Transverse colon (tissue), 3 donors: ENCODE results near the gene CPT1A.

Source experiments
- CTCF ChIP-seq, 5 experiments: fragments of 200-600 bp in 3 of 5; fragments of 450-650 bp in 2 of 5; sonication (generic) in 3 of 5; IDR thresholded peaks; 1 replicate in 2 of 5; 2 replicates in 3 of 5; pipeline ENCODE4 v1.5.1; 2016 to 2017; ENCODE audit warnings: antibody characterized with exemption in 5 of 5, inconsistent platforms in 3 of 5, mild to moderate bottlenecking in 2 of 5, moderate library complexity in 1 of 5
- POLR2A ChIP-seq: fragments of 450-650 bp; IDR thresholded peaks from one replicate; pipeline ENCODE4 v1.6.1; 2016; ENCODE audit warnings: antibody characterized with exemption, mild to moderate bottlenecking, moderate library complexity

DNA sequence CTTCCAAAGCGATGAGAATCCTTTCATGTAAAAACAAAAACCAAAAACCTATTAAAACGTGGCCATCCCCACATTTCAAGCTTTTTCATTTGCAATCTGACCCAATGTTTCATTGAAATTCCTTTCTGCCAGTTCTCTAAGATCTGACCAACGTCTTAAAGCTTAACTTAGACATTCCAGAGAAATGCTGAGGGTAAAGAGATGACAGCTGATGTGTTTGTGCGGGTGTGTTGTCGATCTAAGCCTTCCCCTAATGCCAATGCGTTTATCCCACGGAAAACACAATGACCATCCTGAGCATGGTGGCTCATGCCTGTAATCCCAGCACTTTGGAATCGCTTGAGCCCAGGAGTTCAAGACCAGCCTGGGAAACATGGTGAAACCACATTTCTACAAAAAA lies 84.0 kb downstream of the CPT1A start:
- TF ChIP-seq CTCF (IDR thresholded peaks at IDR 0.05) (no peak), POLR2A (no peak)
